HG02623 (cell line): ENCODE results near the gene TOMM7.

Experiments
- ATAC-seq: cut with Tn5 transposase; IDR thresholded peaks from one replicate; pipeline ENCODE4 v1.9.1; 2021; ENCODE audit warnings: moderate library complexity; ENCODE audit not compliant: unreplicated experiment

TOMM7 gene

GRCh38 chr7:22822486-22823141, at the start of gene TOMM7:
Gene TOMM7, minus strand, starts transcription at chr7:22822849. Its CDS starts 70 bp downstream, at chr7:22822779.
- ATAC-seq, result peak; percentile 91

- peak; percentile 97 for ATAC-seq
Measured at GRCh38 chr7:22872096-22872807, 49.6 kb upstream of the TOMM7 start.

- ATAC-seq, result no peak
Measured at GRCh38 chr7:22871661-22872060, 49.0 kb upstream of the TOMM7 start.

GRCh38 chr7:22868509-22868908, 45.9 kb upstream of the TOMM7 start:
- no peak for ATAC-seq

GRCh38 chr7:22867589-22867988, 44.9 kb upstream of the TOMM7 start:
- no peak for ATAC-seq

GRCh38 chr7:22867003-22867402, 44.4 kb upstream of the TOMM7 start:
- ATAC-seq, result no peak

- no peak for ATAC-seq
Measured at GRCh38 chr7:22865602-22865960, 42.9 kb upstream of the TOMM7 start.

GRCh38 chr7:22864855-22865601, 42.4 kb upstream of the TOMM7 start:
- no peak for ATAC-seq

GRCh38 chr7:22864301-22864700, 41.7 kb upstream of the TOMM7 start:
- ATAC-seq, result no peak

GRCh38 chr7:22863156-22863899, 40.7 kb upstream of the TOMM7 start:
- ATAC-seq, result no peak

- no peak for ATAC-seq
Measured at GRCh38 chr7:22861576-22861975, 38.9 kb upstream of the TOMM7 start.

- ATAC-seq, result no peak
Measured at GRCh38 chr7:22860784-22861482, 38.3 kb upstream of the TOMM7 start.

- ATAC-seq, result no peak
Measured at GRCh38 chr7:22860337-22860736, 37.7 kb upstream of the TOMM7 start.

GRCh38 chr7:22859641-22860290, 37.1 kb upstream of the TOMM7 start:
- no peak for ATAC-seq

- ATAC-seq, result no peak
Measured at GRCh38 chr7:22858640-22859561, 36.3 kb upstream of the TOMM7 start.

- no peak for ATAC-seq
Measured at GRCh38 chr7:22858274-22858639, 35.6 kb upstream of the TOMM7 start.

GRCh38 chr7:22856416-22856815, 33.8 kb upstream of the TOMM7 start:
- ATAC-seq, result no peak

GRCh38 chr7:22855049-22855392, 32.4 kb upstream of the TOMM7 start:
- no peak for ATAC-seq
